GM19438 (cell line): ENCODE results near the gene SLC43A3.
"Not testable (repeated sequence)": the region's sequence is repeated elsewhere in the genome, so short reads cannot be mapped to it uniquely, and the experiment has no call there.

Experiments used
- ATAC-seq: cut with Tn5 transposase; IDR thresholded peaks from one replicate; pipeline ENCODE4 v1.9.1; 2021; ENCODE audit warnings: low read depth; ENCODE audit not compliant: unreplicated experiment

The SLC43A3 gene

DNA sequence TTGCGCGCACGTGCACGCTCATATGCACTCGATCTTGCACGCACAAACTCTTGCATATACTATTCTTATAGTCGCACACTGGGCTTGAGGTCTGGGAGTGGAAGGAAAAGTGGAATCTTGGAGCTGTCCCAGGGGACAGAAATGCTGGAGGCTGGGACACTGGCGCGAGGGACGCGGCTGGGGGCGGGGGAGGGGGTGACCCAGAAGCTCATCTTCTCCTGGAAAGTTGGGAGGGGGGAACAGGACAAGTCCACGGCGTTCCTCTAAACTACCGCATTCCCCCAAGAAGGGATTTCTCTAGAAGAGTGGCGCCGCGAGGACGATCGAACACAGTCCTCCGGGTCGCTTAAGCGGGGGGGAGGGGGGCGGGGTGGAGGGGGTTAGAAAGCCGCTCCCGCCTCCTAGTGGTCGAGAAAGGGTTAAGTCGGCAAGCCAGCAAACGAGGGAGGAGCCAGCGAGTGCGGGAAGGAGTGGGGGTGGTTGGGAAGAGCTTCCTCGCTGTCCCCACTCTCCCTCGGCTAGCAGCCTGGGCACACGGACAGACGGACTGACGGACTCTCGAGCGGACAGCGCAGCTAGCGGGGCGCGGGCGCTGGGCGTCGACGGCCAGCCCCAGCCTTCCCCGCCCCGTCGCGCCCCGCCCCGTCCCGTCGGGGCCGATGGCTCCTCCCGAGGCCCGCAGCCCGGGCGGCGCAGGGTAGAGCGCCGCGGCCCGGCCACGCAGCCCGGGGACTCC is 33.3 kb upstream of the SLC43A3 start, which contains the start of gene RTN4RL2:
TSS of gene RTN4RL2 (plus strand) at position 507 of the 736 bp plus-strand sequence. CDS start 338 bp downstream, outside the sequence.
- ATAC-seq, result peak; percentile 40

GRCh38 chr11:57459164-57460021 is 32.5 kb upstream of the SLC43A3 start:
- no peak for ATAC-seq

DNA sequence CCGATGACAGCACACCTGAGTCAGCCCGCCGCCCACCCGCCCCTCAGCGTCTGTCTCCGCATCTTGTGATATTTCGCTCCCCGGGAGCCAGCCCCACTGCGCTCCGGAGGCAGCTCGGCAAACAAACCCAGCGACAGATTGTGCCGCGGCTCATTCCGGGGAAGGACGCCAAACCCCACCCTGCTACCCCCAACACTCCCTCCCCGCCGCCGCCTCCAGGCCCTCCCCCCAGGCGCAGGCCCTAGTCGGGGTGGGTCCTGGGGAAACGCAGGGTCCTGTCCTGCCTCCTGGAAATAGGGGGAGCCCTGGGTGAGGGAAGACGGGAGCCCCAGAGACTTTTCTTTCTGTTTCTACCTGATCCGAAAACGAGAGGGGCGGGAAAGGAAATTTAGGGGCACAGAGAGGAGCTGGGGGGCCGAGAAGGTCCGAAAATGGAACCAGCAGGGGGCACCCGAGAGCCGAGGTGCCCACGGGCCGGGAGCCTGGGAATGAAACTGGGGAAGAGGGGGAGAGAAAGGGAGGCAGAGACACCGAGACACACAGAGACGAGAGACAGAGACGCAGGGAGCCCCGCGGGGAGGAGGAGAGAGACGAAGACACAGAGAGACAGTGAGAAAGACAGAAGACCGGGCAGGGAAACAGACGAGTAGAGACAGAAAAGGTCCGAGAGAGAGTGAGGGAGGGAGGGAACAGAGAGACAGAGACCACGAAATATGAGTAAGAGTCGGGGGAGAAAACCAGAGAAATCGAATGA is 31.7 kb upstream of the SLC43A3 start:
- ATAC-seq, result no peak

- ATAC-seq, result no peak
These were observed 31.1 kb upstream of the SLC43A3 start for GRCh38 chr11:57458060-57458409.

GRCh38 chr11:57457643-57458023 is 30.7 kb upstream of the SLC43A3 start:
- ATAC-seq, result peak; percentile 10

DNA sequence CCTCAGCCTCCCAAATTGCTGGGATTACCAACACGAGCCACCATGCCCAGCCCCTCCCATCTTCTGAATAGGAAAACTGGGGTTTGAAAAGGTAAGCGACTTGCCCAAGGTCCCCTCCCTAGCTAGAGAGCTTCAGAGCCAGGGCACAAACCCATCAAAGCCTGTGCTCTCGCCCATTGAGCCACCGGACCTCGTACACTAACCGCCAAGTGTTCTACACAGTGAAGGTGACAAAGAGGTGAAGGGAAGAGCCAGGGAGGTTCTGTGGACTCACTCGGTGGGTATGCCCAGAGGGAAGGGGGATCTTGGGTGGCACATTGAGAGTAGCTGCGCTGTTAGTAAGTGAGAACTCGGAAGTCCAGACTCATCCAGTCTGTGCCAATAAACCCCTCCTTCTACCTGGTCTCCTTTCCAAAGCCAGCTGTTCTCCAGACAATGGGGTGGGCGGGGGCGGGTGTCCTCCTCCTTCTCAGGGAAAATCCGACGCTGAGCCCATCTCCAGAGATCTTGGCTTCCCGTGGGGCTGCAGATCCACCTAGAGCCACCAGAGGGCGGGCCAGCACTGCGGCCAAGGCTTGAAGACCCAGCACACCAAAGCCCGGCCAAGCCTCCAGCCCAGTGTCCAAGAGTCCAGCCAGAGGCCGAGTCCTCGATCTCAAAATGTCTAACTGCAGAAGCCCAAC is 30.2 kb upstream of the SLC43A3 start:
- ATAC-seq, result peak; percentile 61

DNA sequence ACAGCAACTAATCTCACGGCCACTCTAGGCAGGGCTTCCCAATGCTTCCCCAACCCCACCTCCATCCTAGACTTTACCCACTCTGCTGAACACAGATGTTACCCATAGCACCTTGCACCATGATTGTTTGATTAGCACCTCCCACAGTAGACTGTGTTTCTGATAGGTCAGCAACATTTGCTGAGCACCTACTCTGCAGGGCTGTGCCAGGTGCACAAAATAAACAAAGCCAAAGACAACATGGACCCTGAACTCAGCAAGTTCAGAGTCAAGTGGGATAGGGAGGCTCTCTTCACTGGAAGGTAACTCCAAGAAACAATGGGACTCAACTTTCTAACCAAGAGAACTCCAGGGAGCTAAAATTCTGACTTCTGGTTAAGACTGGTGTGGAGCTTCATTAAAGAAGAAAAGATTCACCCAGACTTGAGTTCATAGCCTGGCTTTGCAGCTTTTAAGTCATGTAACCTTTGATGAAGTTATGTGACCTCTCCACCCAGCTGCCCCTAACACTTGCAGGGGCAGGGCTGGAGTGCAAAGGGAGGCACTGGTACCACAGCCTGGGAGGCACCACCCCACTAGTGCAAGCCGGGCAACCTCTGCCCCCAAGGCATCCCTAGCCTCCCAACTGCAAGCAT is 26.7 kb upstream of the SLC43A3 start:
- no peak for ATAC-seq

GRCh38 chr11:57446055-57446454 is 19.1 kb upstream of the SLC43A3 start:
- ATAC-seq, result no peak

DNA sequence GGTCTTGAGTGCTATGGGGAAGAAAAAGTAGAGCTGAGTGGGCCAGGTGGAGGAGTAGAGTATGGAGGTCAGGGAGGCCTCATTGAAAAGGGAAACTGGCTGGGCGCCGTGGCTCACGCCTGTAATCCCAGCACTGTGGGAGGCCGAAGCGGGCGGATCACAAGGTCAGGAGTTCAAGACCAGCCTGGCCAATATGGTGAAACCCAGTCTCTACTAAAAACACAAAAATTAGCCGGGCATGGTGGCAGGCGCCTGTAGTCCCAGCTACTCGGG is 18.1 kb upstream of the SLC43A3 start:
- not testable (repeated sequence) for ATAC-seq

GRCh38 chr11:57444362-57445121 is 17.6 kb upstream of the SLC43A3 start:
- ATAC-seq, result no peak

DNA sequence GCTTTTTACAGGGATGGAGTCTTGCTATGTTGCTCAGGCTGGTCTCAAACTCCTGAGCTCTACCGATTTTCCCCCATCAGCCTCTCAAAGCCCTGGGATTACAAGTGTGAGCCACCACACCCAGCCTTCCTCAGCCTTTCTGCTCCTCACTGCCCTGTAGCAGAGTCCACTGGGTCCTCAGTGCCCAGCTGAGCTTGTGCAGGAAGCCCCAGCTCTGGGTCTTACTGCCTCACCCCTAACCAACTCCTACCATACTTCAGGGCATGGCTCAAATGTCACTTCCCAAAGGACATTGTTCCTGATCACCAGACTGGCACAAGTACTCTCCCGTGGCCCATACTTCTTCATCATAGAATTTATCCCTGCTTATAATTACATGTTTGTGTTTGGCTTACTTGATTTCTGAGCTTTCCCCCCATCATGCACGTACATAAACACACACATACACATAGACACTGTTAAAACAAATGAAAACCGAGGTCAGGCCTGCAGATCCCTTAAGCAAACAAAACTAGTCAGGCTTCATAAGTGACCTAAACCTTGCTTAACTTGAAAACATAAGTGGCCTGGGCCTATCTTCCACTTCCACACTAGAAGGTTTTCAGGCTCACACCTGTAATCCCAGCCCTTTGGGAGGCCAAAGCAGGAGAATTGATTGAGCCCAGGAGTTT is 14.0 kb upstream of the SLC43A3 start:
- no peak for ATAC-seq

GRCh38 chr11:57439786-57440185 is 12.9 kb upstream of the SLC43A3 start:
- ATAC-seq, result no peak

DNA sequence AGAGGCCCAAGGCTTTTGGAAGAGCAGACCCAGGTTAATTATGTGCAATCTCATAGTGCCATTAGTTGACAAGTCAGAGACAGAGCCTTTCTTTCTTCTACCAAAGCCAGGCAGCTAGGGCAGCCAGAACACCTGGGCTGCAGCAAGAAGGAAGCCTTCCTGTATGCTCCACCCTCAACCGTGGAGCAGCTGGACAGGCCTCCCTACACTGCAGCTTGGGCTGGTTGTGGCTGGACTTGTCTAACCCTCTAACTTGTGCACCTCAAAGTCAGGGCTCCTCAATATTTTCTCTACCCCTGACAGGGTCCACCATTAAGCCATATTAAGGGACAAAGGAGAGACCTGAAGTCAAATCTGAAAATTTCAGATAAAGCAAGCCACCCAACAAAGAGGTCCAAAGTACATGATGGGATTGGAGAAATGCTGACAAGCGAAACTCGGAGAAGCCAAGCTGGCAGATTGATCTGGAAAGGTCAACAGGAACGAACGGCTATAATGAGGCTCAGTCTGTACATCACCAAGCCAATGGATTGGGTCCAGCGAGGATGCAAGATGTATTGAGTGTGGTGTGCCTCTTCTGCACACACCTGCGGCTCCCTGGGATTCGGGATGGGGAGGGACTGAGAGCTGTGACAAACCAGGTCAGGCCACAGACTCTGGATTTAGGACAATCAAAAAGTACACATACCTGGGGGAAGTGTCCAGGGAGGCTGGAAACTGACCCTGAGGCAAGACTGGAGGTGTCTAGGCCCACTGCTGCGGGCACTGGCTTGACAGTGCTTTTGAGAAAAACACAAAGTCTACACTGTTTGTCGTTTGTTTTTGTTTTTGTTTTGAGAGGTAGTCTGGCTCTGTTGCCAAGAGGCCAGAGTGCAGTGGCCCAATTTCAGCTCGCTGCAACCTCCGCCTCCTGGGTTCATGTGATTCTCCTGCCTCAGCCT is 11.7 kb upstream of the SLC43A3 start:
- ATAC-seq, result no peak

GRCh38 chr11:57436031-57436430 is 9.1 kb upstream of the SLC43A3 start:
- no peak for ATAC-seq

DNA sequence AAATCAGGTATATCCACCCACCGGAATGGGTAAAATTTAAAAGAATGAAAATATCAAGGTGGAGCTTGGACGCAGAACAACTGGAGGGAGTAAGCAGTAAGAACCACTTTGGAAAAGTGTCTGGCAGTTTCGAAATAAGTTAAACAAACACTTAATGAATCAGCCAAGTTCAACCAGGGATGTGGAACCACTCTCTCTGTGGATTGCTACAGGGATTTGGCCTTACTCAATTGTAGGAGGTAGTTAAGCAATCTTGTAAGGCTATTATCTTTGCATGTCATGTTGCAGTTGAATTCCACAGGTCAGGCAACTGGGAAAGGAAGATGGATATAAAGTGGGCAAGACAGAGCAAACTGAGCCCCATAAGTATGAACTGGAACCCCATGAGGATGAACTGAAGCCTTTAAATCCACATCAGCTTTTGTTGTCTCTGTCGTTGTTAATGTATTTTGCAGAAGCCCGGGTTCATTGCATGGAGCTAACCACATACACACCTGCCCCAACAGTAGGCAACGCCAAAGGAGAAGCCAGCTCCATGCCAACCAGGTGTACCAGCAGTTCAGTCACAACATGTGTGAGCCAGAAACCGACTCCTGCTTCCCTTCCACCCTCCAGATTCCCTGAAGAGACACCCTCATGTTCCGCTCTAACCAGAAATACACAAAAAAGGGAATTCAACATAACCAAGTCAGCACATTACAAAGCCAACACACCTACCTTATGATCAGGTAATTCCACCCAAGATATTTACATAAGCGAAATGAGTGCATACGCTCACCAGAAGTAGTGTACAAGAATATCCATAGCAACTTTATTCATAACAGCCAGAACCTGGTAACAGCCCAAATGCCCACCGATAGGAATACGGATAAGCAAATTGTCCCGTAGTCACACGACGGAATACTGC is 8.0 kb upstream of the SLC43A3 start:
- no peak for ATAC-seq

- no peak for ATAC-seq
These were observed 5.8 kb upstream of the SLC43A3 start for GRCh38 chr11:57432714-57433163.

- ATAC-seq, result no peak
These were observed 5.2 kb upstream of the SLC43A3 start for GRCh38 chr11:57432149-57432561.
